Kidney (tissue), 14 donors: ENCODE measurements around the gene CDR2. TPM values are rescaled to one million over a fixed set of nuclear protein-coding genes. Genes with fewer than 3 reads are reported as not detected.

Source experiments
- DNase-seq, 5 donors: peaks; one replicate each; pipeline ENCODE4 v3.0.0-alpha.2; 2013 to 2020
- FAIRE-seq: peaks from 2 replicates; lab custom pipeline; 2012; peaks lifted over from hg19 to GRCh38; lab: Jason Lieb, UNC
- H3K27ac ChIP-seq, 2 donors: one replicate each; pipeline ENCODE4 v1.7.0; 2013; ENCODE audit warnings: low read depth in 2 of 2, low read length in 2 of 2, inconsistent platforms in 1 of 2
- H3K27me3 ChIP-seq: one replicate; pipeline ENCODE4 v1.7.1; 2013; ENCODE audit warnings: low read length, inconsistent platforms; ENCODE audit not compliant: control insufficient read depth, insufficient read depth
- H3K36me3 ChIP-seq, 3 donors: one replicate each; pipeline versions ENCODE4 v1.7.0 to v1.7.1; 2013; ENCODE audit warnings: low read length in 3 of 3, control low read depth in 1 of 3, inconsistent platforms in 1 of 3; ENCODE audit not compliant: insufficient read depth in 3 of 3, control insufficient read depth in 2 of 3
- H3K4me1 ChIP-seq, 3 donors: one replicate each; pipeline versions ENCODE4 v1.7.0 to v1.7.1; 2013; ENCODE audit warnings: low read length in 3 of 3, inconsistent platforms in 1 of 3, low read depth in 1 of 3; ENCODE audit not compliant: control insufficient read depth in 2 of 3, insufficient read depth in 2 of 3
- H3K4me3 ChIP-seq, 3 donors: one replicate each; pipeline versions ENCODE4 v1.7.0 to v1.8.1; 2013; ENCODE audit warnings: low read length in 3 of 3, control low read depth in 1 of 3, inconsistent platforms in 1 of 3
- H3K9ac ChIP-seq, 3 donors: one replicate each; pipeline versions ENCODE4 v1.7.0 to v1.7.1; 2013; ENCODE audit warnings: low read length in 3 of 3, control low read depth in 1 of 3, inconsistent platforms in 1 of 3
- H3K9me3 ChIP-seq, 3 donors: one replicate each; pipeline versions ENCODE4 v1.7.0 to v1.7.1; 2013; ENCODE audit warnings: low read length in 3 of 3, control low read depth in 1 of 3, inconsistent platforms in 1 of 3; ENCODE audit not compliant: control insufficient read depth in 2 of 3, insufficient read depth in 1 of 3
- CTCF ChIP-seq: IDR thresholded peaks from 3 replicates; pipeline ENCODE4 v1.5.1; 2012; ENCODE audit warnings: mild to moderate bottlenecking, moderate library complexity, borderline replicate concordance; ENCODE audit not compliant: insufficient read depth; ENCODE audit errors: extremely low read depth
- intact Hi-C: fragments of 100-400 bp; cut with DNase I; formaldehyde crosslinking; loops from one replicate; pipeline ENCODE4 v1.11.1; 2022
- polyA plus RNA-seq: library from polyadenylated mRNA; stranded (reverse); fragments of 350-450 nt; fragmentation: Illumina TruSeq; extraction: RNeasy Lipid Tissue Mini Kit (QIAGEN cat#74804); gene quantifications from one replicate; pipeline ENCODE4 v1.2.3, GENCODE V29; 2014; ENCODE audit warnings: low read depth, low replicate concordance; ENCODE audit not compliant: insufficient read depth
- total RNA-seq: library from RNA; stranded (reverse); fragmentation: NEBNext Ultra II Directional; extraction: Animal tissue kit (Norgen Biotek cat#: 25700); gene quantifications from one replicate; pipeline ENCODE4 v1.2.1, GENCODE V29; 2021
- donor health status: control.
- donor health status: control.
- donor health status: control.
- donor health status: control.
- donor health status: control.
- donor health status: DM: yes; HTN: yes; CAD: no.
- donor health status: Normal renal cell carcinoma (clear cell type).

CDR2 gene
- total and polyA plus RNA-seq, 2 donors from 2014 or later: 14.4 to 29.6 TPM

- no peak overlapping the region for H3K4me3 ChIP-seq
- no peaks in the 10 kb centered on the region for H3K27me3 ChIP-seq
- no peak for FAIRE-seq
- H3K36me3 ChIP-seq: peaks cover 0 to 5% (median 5%) of the 10 kb centered on the region in 3 donors
- intact Hi-C loops: no loop called here
- H3K4me1 ChIP-seq: no peaks in the 10 kb centered on the region
- no peaks in the 10 kb centered on the region for H3K9me3 ChIP-seq
- DNase-seq: no peak
- H3K9ac ChIP-seq: no peak overlapping the region
- H3K27ac ChIP-seq: no peak overlapping the region
- TF ChIP-seq CTCF: no peak
Measured at GRCh38 chr16:22417019-22417418, 42.6 kb upstream of the CDR2 start.

- Histone ChIP-seq H3K9ac (no peak overlapping the region), H3K9me3 (no peaks in the 10 kb centered on the region), H3K4me1 (no peaks in the 10 kb centered on the region), H3K27ac (no peak overlapping the region), H3K27me3 (no peaks in the 10 kb centered on the region), H3K4me3 (no peak overlapping the region), H3K36me3 (no peaks in the 10 kb centered on the region)
- intact Hi-C loops: no loop called here
- no peak for FAIRE-seq
- DNase-seq: no peak
- TF ChIP-seq CTCF: no peak
Measured at GRCh38 chr16:22413819-22414218, 39.4 kb upstream of the CDR2 start.

GRCh38 chr16:22407486-22407885 is 33.1 kb upstream of the CDR2 start:
- Histone ChIP-seq H3K27me3 (no peaks in the 10 kb centered on the region), H3K4me1 (peaks cover 0 to 5% (median 0%) of the 10 kb centered on the region in 3 donors), H3K36me3 (no peaks in the 10 kb centered on the region), H3K9ac (no peak overlapping the region), H3K4me3 (no peak overlapping the region), H3K27ac (no peak overlapping the region), H3K9me3 (no peaks in the 10 kb centered on the region)
- no peak for TF ChIP-seq CTCF
- intact Hi-C loops: no loop called here
- DNase-seq (no peak), FAIRE-seq (peak; percentile 32)

GRCh38 chr16:22402191-22402590 is 27.8 kb upstream of the CDR2 start:
- Histone ChIP-seq H3K9ac (no peak overlapping the region), H3K9me3 (no peaks in the 10 kb centered on the region), H3K4me1 (peaks cover 0 to 5% (median 0%) of the 10 kb centered on the region in 3 donors), H3K36me3 (no peaks in the 10 kb centered on the region), H3K4me3 (no peak overlapping the region), H3K27me3 (no peaks in the 10 kb centered on the region), H3K27ac (no peak overlapping the region)
- FAIRE-seq: peak; percentile 27
- DNase-seq: no peak
- intact Hi-C loops: no loop called here
- TF ChIP-seq CTCF: no peak
